SK-N-SH (cell line): ENCODE data around the gene ACSM2B. TPM values are rescaled to one million over a fixed set of nuclear protein-coding genes. Genes with fewer than 3 reads are reported as not detected.

ENCODE experiments used
- polyA plus RNA-seq, 3 experiments: library from polyadenylated mRNA; depleted of rRNA; stranded (reverse); fragments of >200 nt; gene quantifications; 2 replicates each; pipeline ENCODE4 v1.2.3, GENCODE V29; 2012
- small RNA-seq, 7 experiments: library from RNA; depleted of rRNA; stranded (forward); fragments of <200 nt; gene quantifications; one replicate each; pipeline ENCODE3, GENCODE V24; 2012

Gene ACSM2B
- polyA plus RNA-seq, 1 of the 3 experiments (the other 2 are of a cell fraction): not detected

Small RNA genes within 50 kb of the gene (small RNA-seq; reads per million reads assigned to genes)
- gene AC141273.3: 0 reads per million in 7 experiments

Other genes starting within 250 kb of the ACSM2B start
- not detected in 2 replicates for gene GP2, start 248.9 kb downstream of the ACSM2B start, polyA plus RNA-seq (2012; rRNA removed)
- gene UMOD, start 223.7 kb downstream of the ACSM2B start, polyA plus RNA-seq (2012; rRNA removed): not detected in 2 replicates
- not detected in 2 replicates for gene PDILT, start 171.6 kb downstream of the ACSM2B start, polyA plus RNA-seq (2012; rRNA removed)
- not detected in 2 replicates for gene ACSM5, start 166.8 kb downstream of the ACSM2B start, polyA plus RNA-seq (2012; rRNA removed)
- not detected in 2 replicates for gene ACSM2A, start 124.8 kb downstream of the ACSM2B start, polyA plus RNA-seq (2012; rRNA removed)
- gene ACSM1, start 121.3 kb upstream of the ACSM2B start, polyA plus RNA-seq (2012; rRNA removed): not detected in 2 replicates
- gene THUMPD1, start 165.5 kb upstream of the ACSM2B start, polyA plus RNA-seq (2012; rRNA removed): 20.0 and 24.8 TPM in 2 replicates
- 0.44 and 0.80 TPM in 2 replicates for gene ACSM3, start 187.6 kb upstream of the ACSM2B start, polyA plus RNA-seq (2012; rRNA removed)
- 9.1 and 13.6 TPM in 2 replicates for gene ERI2, start 230.1 kb upstream of the ACSM2B start, polyA plus RNA-seq (2012; rRNA removed)
- 3.8 and 5.2 TPM in 2 replicates for gene REXO5, start 230.2 kb upstream of the ACSM2B start, polyA plus RNA-seq (2012; rRNA removed)